ENCODE data around the gene SMCHD1.

SMCHD1 gene

GRCh38 chr18:2680216-2680792 is 24.8 kb downstream of the SMCHD1 start:
- DNase-seq (ENCODE audit: low read depth), result no peak
- H3K4me3 ChIP-seq (ENCODE audit: low read depth, low read length), result no peak overlapping the region
- TF ChIP-seq, protein P1, sequence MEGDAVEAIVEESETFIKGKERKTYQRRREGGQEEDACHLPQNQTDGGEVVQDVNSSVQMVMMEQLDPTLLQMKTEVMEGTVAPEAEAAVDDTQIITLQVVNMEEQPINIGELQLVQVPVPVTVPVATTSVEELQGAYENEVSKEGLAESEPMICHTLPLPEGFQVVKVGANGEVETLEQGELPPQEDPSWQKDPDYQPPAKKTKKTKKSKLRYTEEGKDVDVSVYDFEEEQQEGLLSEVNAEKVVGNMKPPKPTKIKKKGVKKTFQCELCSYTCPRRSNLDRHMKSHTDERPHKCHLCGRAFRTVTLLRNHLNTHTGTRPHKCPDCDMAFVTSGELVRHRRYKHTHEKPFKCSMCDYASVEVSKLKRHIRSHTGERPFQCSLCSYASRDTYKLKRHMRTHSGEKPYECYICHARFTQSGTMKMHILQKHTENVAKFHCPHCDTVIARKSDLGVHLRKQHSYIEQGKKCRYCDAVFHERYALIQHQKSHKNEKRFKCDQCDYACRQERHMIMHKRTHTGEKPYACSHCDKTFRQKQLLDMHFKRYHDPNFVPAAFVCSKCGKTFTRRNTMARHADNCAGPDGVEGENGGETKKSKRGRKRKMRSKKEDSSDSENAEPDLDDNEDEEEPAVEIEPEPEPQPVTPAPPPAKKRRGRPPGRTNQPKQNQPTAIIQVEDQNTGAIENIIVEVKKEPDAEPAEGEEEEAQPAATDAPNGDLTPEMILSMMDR (IDR thresholded peaks at IDR 0.05; ENCODE audit: control insufficient read depth, extremely low read depth, insufficient read depth), result no peak

DNA sequence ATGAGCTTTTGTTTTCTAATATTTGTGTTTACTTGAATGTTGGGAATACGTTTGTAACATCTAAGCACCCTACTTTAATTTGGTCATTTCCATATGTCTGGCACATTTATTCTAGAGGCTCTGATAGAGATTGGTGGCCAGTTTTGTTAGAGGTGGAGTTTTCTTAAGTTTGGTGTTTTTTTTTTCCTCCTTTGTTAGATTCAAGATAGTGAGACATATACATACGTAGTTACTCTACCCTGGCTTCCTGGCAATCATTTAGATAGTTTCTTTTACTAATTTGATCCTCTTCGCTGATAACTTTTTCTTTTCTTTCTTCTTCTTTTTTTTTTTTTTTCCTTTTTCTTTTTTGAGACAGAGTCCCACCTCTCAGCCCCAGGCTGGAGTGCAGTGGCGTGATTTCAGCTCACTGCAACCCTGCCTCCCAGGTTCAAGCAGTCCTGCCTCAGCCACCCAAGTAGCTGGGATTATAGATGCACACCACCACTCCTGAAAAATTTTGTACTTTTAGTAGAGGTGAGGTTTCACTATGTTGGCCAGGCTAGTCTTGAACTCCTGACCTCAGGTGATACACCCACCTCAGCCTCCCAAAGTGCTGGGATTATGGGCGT is 26.6 kb downstream of the SMCHD1 start:
- no peak overlapping the region for H3K4me3 ChIP-seq (ENCODE audit: low read depth, low read length)
- TF ChIP-seq, protein P1 (IDR thresholded peaks at IDR 0.05; ENCODE audit: control insufficient read depth, extremely low read depth, insufficient read depth), result no peak
- DNase-seq (ENCODE audit: low read depth), result no peak

GRCh38 chr18:2683055-2683454 is 27.5 kb downstream of the SMCHD1 start:
- DNase-seq (ENCODE audit: low read depth), result no peak
- H3K4me3 ChIP-seq (ENCODE audit: low read depth, low read length), result no peak overlapping the region
- TF ChIP-seq, protein P1 (IDR thresholded peaks at IDR 0.05; ENCODE audit: control insufficient read depth, extremely low read depth, insufficient read depth), result no peak

GRCh38 chr18:2686349-2686968 is 30.9 kb downstream of the SMCHD1 start:
- DNase-seq (ENCODE audit: low read depth), result no peak
- TF ChIP-seq, protein P1 (IDR thresholded peaks at IDR 0.05; ENCODE audit: control insufficient read depth, extremely low read depth, insufficient read depth), result no peak
- no peak overlapping the region for H3K4me3 ChIP-seq (ENCODE audit: low read depth, low read length)

- no peak overlapping the region for H3K4me3 ChIP-seq (ENCODE audit: low read depth, low read length)
- DNase-seq (ENCODE audit: low read depth), result no peak
- TF ChIP-seq, protein P1 (IDR thresholded peaks at IDR 0.05; ENCODE audit: control insufficient read depth, extremely low read depth, insufficient read depth), result no peak
Measured at GRCh38 chr18:2687390-2688001, 32.0 kb downstream of the SMCHD1 start.

GRCh38 chr18:2692508-2692907 is 37.0 kb downstream of the SMCHD1 start:
- H3K4me3 ChIP-seq (ENCODE audit: low read depth, low read length), result no peak overlapping the region
- TF ChIP-seq, protein P1 (IDR thresholded peaks at IDR 0.05; ENCODE audit: control insufficient read depth, extremely low read depth, insufficient read depth), result no peak
- no peak for DNase-seq (ENCODE audit: low read depth)
